ENCODE measurements around the gene CHMP4B.

The CHMP4B gene

DNA sequence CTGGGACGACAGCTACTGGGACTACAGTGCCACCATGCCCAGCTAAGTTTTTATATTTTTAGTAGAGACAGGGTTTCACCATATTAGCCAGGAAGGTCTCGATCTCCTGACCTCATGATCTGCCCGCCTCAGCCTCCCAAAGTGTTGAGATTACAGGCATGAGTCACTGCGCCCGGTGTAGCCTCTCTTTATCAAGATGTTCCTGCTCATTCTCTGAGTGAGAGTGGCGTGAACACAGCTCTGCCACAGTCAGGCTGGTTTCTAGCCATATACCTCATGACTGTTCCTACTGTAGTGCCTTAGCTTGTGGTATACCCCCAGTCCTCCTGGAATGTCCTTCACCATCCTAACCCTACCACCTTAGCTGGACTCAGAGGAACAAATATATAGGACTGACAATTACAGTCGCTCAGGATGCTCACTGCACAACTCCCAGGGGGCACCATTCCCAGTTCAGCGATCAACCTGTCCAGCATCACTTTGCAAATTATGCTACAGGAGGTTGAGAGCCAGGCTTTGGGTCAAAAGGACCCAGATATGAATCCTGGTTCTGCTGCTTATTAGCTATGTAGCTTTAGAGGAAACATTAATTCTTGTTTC lies 86.3 kb downstream of the CHMP4B start:
- DNase-seq (ENCODE audit: low read depth, low spot score): no peak

DNA sequence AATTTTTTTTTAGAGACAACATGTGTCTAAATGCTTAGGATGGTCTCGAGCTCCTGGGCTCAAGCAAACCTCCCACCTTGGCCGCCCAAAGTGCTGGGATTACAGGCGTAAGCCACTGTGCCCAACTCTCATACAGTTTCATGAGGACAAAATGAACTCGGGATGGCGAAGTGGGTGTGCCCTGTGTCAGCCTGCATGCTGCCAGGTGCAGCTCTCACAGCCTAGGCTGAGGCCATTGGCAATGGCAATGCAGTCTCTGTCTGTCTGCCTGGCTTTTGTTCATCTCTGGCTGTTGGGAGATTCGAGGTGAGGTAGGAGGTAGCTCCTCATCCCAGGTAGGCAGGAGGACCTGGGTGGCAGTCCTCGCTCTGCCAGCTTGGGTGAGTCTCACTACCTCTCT lies 88.0 kb downstream of the CHMP4B start:
- DNase-seq (ENCODE audit: low read depth, low spot score): no peak

DNA sequence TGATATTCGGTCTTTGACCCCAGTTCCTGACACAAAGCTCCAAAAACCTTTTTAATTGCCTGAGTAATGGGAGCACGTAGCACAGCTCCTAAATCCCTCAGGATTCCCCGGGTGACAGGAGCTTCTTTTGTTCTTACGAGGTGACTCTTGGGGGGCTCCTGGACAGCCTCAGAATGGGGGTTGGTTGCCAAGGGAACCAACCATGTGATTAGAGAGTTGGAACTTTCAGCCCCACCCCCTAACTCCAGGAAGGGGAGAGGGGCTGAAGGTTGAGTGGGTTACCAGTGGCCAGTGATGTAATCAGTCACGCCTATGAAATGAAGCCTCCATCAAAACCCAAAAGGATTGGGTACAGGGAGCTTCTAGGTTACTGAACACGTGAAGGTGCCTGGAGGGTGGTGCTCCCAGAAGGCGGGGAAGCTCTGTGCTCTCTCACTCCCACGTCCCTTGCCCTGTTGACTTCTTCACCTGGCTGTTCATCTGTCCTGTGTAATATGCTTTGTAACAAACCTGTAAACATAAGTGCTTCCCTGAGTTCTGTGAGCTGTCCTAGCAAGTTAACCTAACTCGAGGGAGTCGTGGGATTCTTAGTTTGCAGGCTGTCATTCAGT lies 89.5 kb downstream of the CHMP4B start:
- DNase-seq (ENCODE audit: low read depth, low spot score): no peak

DNA sequence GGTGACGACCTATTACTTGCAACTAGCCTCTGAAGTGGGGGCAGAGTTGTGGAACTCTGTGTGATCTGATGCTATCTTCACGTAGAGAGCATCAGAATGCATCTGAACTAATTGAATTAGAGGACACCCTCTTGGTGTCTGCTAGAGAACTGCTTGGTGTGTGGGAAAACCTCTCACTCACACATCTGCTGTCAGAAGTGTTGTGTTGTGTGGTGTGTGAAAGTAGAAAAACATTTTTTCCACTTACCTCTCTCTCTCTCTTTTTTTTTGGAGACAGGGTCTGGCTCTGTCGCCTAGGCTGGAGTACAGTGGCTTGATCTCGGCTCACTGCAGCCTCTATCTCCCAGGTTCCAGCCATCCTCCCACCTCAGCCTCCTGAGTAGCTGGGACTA lies 90.0 kb downstream of the CHMP4B start:
- no peak for DNase-seq (ENCODE audit: low read depth, low spot score)

DNA sequence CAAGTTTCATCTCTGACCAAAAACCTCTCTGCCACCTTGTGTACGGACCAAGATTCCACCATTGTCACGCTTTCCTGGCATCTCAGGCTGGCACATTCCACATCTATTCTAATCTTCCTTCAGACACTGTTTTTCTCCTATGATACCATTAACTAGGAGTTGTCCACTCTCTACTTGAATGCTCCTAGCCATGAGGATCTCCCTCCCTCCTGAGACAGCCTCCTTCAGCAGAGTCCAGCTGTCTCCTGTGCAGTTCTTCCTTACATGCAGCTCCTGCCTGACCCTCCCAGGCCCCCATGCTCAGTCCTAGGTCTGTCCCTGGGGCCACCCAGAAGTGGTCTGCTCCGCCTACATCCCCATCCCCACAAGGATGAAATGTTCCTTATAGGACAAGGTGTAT lies 90.9 kb downstream of the CHMP4B start:
- DNase-seq (ENCODE audit: low read depth, low spot score): no peak
